HEK293T (cell line): ENCODE measurements around the gene PLA2G4A.

Experiments used
- BHLHE40 ChIP-seq: fragments of 450-650 bp; IDR thresholded peaks from 2 replicates; pipeline ENCODE4 v1.6.1; 2016; ENCODE audit warnings: mild to moderate bottlenecking, moderate library complexity, borderline replicate concordance
- CTBP1 ChIP-seq: fragments of 450-650 bp; IDR thresholded peaks from 2 replicates; pipeline ENCODE4 v1.6.1; 2016; ENCODE audit warnings: borderline replicate concordance
- FOXA1 ChIP-seq: fragments of 450-650 bp; IDR thresholded peaks from 2 replicates; pipeline ENCODE4 v1.6.1; 2016; ENCODE audit warnings: mild to moderate bottlenecking
- FOXK2 ChIP-seq: fragments of 450-650 bp; IDR thresholded peaks from 2 replicates; pipeline ENCODE4 v1.6.1; 2016; ENCODE audit warnings: mild to moderate bottlenecking
- FOXM1 ChIP-seq: fragments of 450-650 bp; IDR thresholded peaks from 2 replicates; pipeline ENCODE4 v1.6.1; 2017; ENCODE audit warnings: mild to moderate bottlenecking, borderline replicate concordance
- HDGF ChIP-seq: fragments of 450-650 bp; IDR thresholded peaks from 2 replicates; pipeline ENCODE4 v1.6.1; 2017; ENCODE audit warnings: antibody characterized with exemption, borderline replicate concordance
- L3MBTL2 ChIP-seq: fragments of 450-650 bp; conservative IDR thresholded peaks from 2 replicates; pipeline ENCODE4 v1.6.1; 2016; ENCODE audit warnings: mild to moderate bottlenecking
- NFRKB ChIP-seq: fragments of 450-650 bp; IDR thresholded peaks from 2 replicates; pipeline ENCODE4 v1.6.1; 2016; ENCODE audit warnings: mild to moderate bottlenecking, moderate library complexity
- PKNOX1 ChIP-seq: fragments of 450-650 bp; IDR thresholded peaks from 2 replicates; pipeline ENCODE4 v1.6.1; 2016
- SP1 ChIP-seq: fragments of 450-650 bp; IDR thresholded peaks from 2 replicates; pipeline ENCODE4 v1.6.1; 2017
- TARDBP ChIP-seq: fragments of 450-650 bp; IDR thresholded peaks from 2 replicates; pipeline ENCODE4 v1.6.1; 2016
- ZNF384 ChIP-seq: fragments of 450-650 bp; IDR thresholded peaks from 2 replicates; pipeline ENCODE4 v1.6.1; 2016

- TF ChIP-seq CTBP1 (no peak), ZNF384 (no peak), BHLHE40 (no peak), FOXA1 (no peak), SP1 (no peak), PKNOX1 (no peak), FOXK2 (no peak), HDGF (no peak), L3MBTL2 (no peak), FOXM1 (no peak), TARDBP (no peak), NFRKB (no peak)
Observed at GRCh38 chr1:186831168-186831567, 2.4 kb downstream of the PLA2G4A start.
